ENCODE results near the gene ATP13A5.

Gene ATP13A5

GRCh38 chr3:193354423-193354822 lies 24.1 kb downstream of the ATP13A5 start:
- Histone ChIP-seq H3K36me3 (no peaks in the 10 kb centered on the region), H3K9me3 (ENCODE audit: severe bottlenecking) (no peaks in the 10 kb centered on the region), H3K4me3 (ENCODE audit: low read depth, low read length) (no peak overlapping the region), H3K27ac (no peak overlapping the region), H3K27me3 (ENCODE audit: insufficient read depth, low read depth, severe bottlenecking) (no peaks in the 10 kb centered on the region)
- DNase-seq, result no peak
- no peak for TF ChIP-seq CTCF (IDR thresholded peaks at IDR 0.05; ENCODE audit: low read depth, low read length)

- Histone ChIP-seq H3K36me3 (no peaks in the 10 kb centered on the region), H3K4me3 (ENCODE audit: low read depth, low read length) (no peak overlapping the region), H3K27ac (no peak overlapping the region), H3K27me3 (ENCODE audit: insufficient read depth, low read depth, severe bottlenecking) (no peaks in the 10 kb centered on the region), H3K9me3 (ENCODE audit: severe bottlenecking) (no peaks in the 10 kb centered on the region)
- no peak for TF ChIP-seq CTCF (IDR thresholded peaks at IDR 0.05; ENCODE audit: low read depth, low read length)
- no peak for DNase-seq
Measured at GRCh38 chr3:193350744-193351143, 27.8 kb downstream of the ATP13A5 start.

GRCh38 chr3:193348686-193349085 lies 29.9 kb downstream of the ATP13A5 start:
- Histone ChIP-seq H3K4me3 (ENCODE audit: low read depth, low read length) (no peak overlapping the region), H3K27me3 (ENCODE audit: insufficient read depth, low read depth, severe bottlenecking) (no peaks in the 10 kb centered on the region), H3K36me3 (no peaks in the 10 kb centered on the region), H3K9me3 (ENCODE audit: severe bottlenecking) (no peaks in the 10 kb centered on the region), H3K27ac (no peak overlapping the region)
- DNase-seq, result no peak
- no peak for TF ChIP-seq CTCF (IDR thresholded peaks at IDR 0.05; ENCODE audit: low read depth, low read length)

GRCh38 chr3:193347521-193348501 lies 30.7 kb downstream of the ATP13A5 start:
- H3K27me3 ChIP-seq (ENCODE audit: insufficient read depth, low read depth, severe bottlenecking), result no peaks in the 10 kb centered on the region
- no peak overlapping the region for H3K4me3 ChIP-seq (ENCODE audit: low read depth, low read length)
- peak; percentile 16 for DNase-seq
- H3K36me3 ChIP-seq, result no peaks in the 10 kb centered on the region
- H3K9me3 ChIP-seq (ENCODE audit: severe bottlenecking), result no peaks in the 10 kb centered on the region
- no peak overlapping the region for H3K27ac ChIP-seq
- TF ChIP-seq CTCF (IDR thresholded peaks at IDR 0.05; ENCODE audit: low read depth, low read length), result no peak

- no peak overlapping the region for H3K27ac ChIP-seq
- no peak for TF ChIP-seq CTCF (IDR thresholded peaks at IDR 0.05; ENCODE audit: low read depth, low read length)
- H3K9me3 ChIP-seq (ENCODE audit: severe bottlenecking), result no peaks in the 10 kb centered on the region
- no peak for DNase-seq
- no peaks in the 10 kb centered on the region for H3K36me3 ChIP-seq
- H3K4me3 ChIP-seq (ENCODE audit: low read depth, low read length), result no peak overlapping the region
- no peaks in the 10 kb centered on the region for H3K27me3 ChIP-seq (ENCODE audit: insufficient read depth, low read depth, severe bottlenecking)
Measured at GRCh38 chr3:193346259-193346658, 32.3 kb downstream of the ATP13A5 start.
